Activated naive CD8-positive, alpha-beta T cell treated with anti-CD3 and anti-CD28 coated beads for 36 hours (primary cell): ENCODE data around the gene CAMTA1. TPM values are rescaled to one million over a fixed set of nuclear protein-coding genes. Genes with fewer than 3 reads are reported as not detected.
"Not testable (repeated sequence)": the region's sequence is repeated elsewhere in the genome, so short reads cannot be mapped to it uniquely, and the experiment has no call there.

Experiments used
- DNase-seq: peaks from one replicate; pipeline ENCODE4 v3.0.0; 2021
- H3K27ac Mint-ChIP-seq: one replicate; pipeline ENCODE4 v1.8.0; 2022; ENCODE audit warnings: mild to moderate bottlenecking, moderate library complexity, mixed read lengths
- H3K27me3 Mint-ChIP-seq: one replicate; pipeline ENCODE4 v1.8.0; 2022; ENCODE audit warnings: mild to moderate bottlenecking, mixed read lengths
- H3K36me3 Mint-ChIP-seq: one replicate; pipeline ENCODE4 v1.8.0; 2021; ENCODE audit warnings: mild to moderate bottlenecking, mixed read lengths
- H3K4me1 Mint-ChIP-seq: one replicate; pipeline ENCODE4 v1.8.0; 2021; ENCODE audit warnings: mixed read lengths
- H3K4me3 Mint-ChIP-seq: one replicate; pipeline ENCODE4 v1.8.0; 2022; ENCODE audit warnings: mild to moderate bottlenecking, moderate library complexity, mixed read lengths
- H3K9me3 Mint-ChIP-seq: one replicate; pipeline ENCODE4 v1.8.0; 2022; ENCODE audit warnings: mixed read lengths
- total RNA-seq, 2 experiments: library from RNA; stranded (reverse); gene quantifications; one replicate each; pipeline ENCODE4 v1.2.3, GENCODE V29; 2021

CAMTA1 gene
- total RNA-seq, 2 experiments from 2014 or later: 70.4 to 71.4 TPM

DNA sequence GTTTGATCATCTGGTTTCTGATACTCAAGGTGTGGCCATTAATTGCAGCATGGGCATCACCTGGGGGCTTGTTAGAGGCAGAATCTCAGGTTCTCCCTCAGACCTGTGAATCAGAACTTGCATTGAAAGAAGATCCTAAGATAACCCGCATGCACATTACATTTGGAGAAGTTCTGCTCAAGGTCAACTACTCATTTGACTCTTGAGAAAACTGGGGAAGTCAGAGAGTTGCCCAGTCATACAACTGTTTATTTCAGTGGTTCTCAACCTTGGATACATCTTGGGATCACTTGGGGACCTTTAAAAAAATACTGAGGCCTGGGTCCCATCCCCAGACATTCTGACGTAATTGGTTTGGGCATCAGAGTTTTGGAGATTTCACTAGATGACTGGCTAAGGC lies 30.5 kb downstream of the CAMTA1 start:
- Mint-ChIP-seq H3K27ac (no peak overlapping the region), H3K9me3 (no peaks in the 10 kb centered on the region), H3K4me3 (no peak overlapping the region), H3K27me3 (no peaks in the 10 kb centered on the region), H3K36me3 (no peaks in the 10 kb centered on the region), H3K4me1 (peaks cover 43% of the 10 kb centered on the region)
- no peak for DNase-seq

DNA sequence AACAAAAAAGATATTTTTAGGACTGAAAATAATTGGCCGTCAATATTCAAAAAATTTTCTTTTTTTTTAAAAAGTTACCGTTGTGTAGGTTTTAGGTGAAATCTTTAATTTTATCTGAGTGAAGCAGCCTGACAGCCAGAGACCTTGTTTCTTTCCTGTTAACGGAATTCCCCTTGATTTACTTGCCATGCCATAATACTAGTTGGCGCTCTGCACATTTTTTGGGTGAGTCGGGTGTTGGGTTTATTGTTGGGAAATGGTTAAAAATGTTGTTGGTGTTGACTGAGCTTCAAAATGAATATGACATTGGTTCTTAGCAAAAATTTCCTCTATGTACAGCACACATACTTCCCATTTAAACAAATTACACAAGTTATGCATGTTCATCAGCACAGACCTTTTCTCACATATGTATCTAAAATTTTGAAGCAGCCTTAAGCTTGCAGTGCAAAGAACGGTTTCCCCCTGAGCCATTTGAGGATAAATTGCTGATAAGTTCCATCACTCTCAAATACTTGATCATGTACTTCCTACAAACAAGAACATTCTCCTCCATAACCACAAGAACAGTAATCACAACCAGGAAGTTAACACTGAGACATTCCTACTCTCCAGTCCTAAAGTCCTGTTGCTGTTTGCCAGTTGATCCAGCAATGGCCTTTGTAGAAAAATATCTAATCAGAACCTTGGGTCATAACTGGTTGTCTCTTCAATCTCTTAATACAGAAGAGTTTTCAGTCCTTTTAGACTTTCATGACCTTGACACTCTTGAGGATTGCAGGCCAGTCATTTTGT lies 34.2 kb downstream of the CAMTA1 start:
- no peaks in the 10 kb centered on the region for H3K27me3 Mint-ChIP-seq
- DNase-seq: no peak
- H3K27ac Mint-ChIP-seq: no peak overlapping the region
- no peaks in the 10 kb centered on the region for H3K9me3 Mint-ChIP-seq
- H3K4me1 Mint-ChIP-seq: peaks cover 61% of the 10 kb centered on the region
- no peaks in the 10 kb centered on the region for H3K36me3 Mint-ChIP-seq
- no peak overlapping the region for H3K4me3 Mint-ChIP-seq

DNA sequence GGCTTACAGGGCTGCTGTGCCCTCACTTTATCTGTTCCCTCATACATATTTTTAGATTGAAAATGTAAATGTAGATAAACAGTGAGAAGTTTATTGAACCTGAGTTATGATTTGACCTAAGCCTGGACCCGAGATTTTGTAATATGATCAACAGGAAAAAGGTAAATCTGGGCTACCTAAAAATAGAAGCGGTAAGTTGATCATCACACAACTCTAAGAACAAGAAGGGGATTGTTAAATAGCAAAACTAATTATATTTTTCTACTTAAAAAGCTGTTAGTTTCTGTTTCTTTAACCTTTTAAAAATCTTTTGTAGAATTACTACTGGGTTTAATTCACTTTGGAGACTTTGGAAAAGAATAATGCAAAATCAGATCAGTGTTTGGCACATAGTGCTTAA lies 35.6 kb downstream of the CAMTA1 start:
- H3K4me1 Mint-ChIP-seq: peaks cover 57% of the 10 kb centered on the region
- H3K27ac Mint-ChIP-seq: no peak overlapping the region
- H3K9me3 Mint-ChIP-seq: no peaks in the 10 kb centered on the region
- no peak overlapping the region for H3K4me3 Mint-ChIP-seq
- H3K36me3 Mint-ChIP-seq: no peaks in the 10 kb centered on the region
- no peaks in the 10 kb centered on the region for H3K27me3 Mint-ChIP-seq
- no peak for DNase-seq

DNA sequence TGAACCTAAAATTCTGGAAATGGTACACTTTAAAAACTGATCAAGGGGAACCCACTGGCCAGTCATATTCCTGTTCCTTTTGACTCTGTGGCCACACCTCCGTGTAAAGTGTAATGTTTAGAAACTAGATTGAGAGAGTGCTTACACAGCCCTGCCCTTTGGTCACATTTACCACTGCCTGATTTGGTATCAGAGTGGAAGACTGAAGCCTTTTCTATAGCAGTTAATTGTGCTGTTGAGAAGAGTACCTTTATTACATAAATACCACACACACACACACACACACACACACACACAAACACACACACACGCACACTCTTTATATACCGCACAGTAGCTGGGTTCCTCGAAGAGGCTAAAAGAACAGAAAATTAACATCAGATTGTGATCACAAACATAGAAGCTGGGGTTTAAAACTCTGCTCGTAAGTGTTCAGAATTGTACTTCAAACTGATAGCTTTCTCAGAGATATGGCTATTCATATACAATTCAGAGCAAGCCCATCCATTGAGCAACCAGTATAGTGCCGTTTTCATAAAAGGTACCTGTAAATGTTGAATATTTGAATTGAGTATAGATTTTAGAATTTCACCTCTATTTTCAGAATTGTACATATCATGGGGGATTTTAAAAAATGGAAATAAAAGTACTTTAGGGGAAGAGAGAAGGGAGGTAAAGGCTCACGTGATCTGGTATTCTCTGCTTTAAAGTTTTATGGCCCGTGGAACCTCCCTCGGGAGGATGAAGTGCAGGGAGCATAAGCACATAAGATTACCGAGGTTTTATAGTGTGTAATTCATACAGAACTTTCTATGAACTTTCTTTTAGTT lies 37.5 kb downstream of the CAMTA1 start:
- no peak for DNase-seq
- Mint-ChIP-seq H3K36me3 (no peaks in the 10 kb centered on the region), H3K27me3 (no peaks in the 10 kb centered on the region), H3K4me3 (no peak overlapping the region), H3K9me3 (no peaks in the 10 kb centered on the region), H3K4me1 (peaks cover 44% of the 10 kb centered on the region), H3K27ac (no peak overlapping the region)

DNA sequence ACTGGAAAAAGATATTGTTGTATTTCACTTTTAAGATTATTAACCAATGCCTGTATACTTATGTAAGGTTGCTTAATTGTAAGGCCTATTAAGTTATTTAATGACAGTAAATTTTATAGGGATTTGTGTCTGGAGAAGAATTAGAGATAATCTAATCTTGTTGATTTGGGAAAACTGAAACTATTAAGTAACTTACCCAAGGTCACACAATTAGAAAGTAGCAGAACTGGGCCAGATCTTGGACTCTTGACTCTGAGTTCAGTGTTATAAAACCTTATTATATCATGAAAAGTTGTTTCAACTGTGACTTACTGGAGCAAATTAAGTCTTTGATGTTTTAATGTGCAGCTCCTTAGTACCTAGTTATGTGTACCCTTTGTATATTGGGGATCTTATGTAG lies 38.5 kb downstream of the CAMTA1 start:
- no peaks in the 10 kb centered on the region for H3K36me3 Mint-ChIP-seq
- H3K4me3 Mint-ChIP-seq: no peak overlapping the region

DNA sequence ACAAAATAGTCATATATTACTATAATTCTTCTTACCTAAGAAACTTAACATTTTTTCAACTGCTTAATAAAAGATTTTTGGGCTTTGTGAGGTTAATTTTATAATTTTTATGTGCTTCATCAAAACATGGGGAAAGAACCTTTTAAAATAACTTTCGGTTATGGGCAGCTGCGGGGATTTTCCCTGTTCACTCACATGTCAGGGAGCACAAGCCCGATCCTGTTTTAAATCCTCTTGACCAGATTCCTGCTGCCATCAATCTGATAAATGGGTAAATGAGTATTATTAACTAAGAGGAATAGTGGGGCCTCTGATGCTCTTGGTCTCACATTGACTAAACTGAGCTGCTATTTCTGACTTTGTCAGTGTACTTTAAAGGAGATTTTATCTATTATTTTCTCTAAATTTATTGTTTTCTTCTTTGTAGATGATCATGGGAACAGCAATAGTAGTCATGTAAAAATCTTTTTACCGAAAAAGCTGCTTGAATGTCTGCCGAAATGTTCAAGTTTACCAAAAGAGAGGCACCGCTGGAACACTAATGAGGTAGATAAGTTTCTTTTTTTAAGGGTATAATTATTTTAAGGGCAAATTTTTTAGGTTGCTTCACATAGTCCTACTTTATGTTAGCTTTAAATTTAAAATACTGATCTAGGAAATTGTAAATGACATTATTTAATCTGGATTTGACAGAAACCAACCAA lies 39.6 kb downstream of the CAMTA1 start:
- Mint-ChIP-seq H3K4me3 (no peak overlapping the region), H3K4me1 (peaks cover 39% of the 10 kb centered on the region), H3K27me3 (no peaks in the 10 kb centered on the region), H3K27ac (no peak overlapping the region), H3K36me3 (peaks cover 5% of the 10 kb centered on the region), H3K9me3 (no peaks in the 10 kb centered on the region)
- DNase-seq: no peak

More for the DNA sequence above, 38.5 kb downstream of the CAMTA1 start:
- no peak overlapping the region for H3K27ac Mint-ChIP-seq
- H3K27me3 Mint-ChIP-seq: no peaks in the 10 kb centered on the region
- H3K4me1 Mint-ChIP-seq: peaks cover 43% of the 10 kb centered on the region
- no peak for DNase-seq
- no peaks in the 10 kb centered on the region for H3K9me3 Mint-ChIP-seq

DNA sequence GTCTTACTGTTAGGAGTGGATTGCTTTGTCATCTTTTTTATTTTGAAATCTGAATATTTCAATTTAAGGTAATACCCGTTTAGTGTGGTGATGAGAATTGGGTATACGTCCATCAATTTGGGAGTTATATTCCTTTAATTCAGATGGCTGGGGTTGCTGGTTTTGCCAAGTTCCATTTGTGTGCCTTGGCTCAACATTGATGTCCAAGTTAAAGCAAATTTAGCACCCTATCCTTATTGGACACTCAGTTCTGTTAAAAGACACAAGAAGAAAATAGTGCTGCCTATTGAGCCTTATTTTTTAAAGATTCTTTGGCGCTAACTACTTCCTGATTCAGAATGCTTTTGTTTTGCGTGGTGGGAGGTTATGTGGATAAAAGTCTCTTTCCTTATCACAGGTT lies 40.6 kb downstream of the CAMTA1 start:
- Mint-ChIP-seq H3K9me3 (no peaks in the 10 kb centered on the region), H3K27ac (no peak overlapping the region), H3K27me3 (no peaks in the 10 kb centered on the region), H3K36me3 (peaks cover 5% of the 10 kb centered on the region), H3K4me1 (peaks cover 29% of the 10 kb centered on the region), H3K4me3 (no peak overlapping the region)
- no peak for DNase-seq

DNA sequence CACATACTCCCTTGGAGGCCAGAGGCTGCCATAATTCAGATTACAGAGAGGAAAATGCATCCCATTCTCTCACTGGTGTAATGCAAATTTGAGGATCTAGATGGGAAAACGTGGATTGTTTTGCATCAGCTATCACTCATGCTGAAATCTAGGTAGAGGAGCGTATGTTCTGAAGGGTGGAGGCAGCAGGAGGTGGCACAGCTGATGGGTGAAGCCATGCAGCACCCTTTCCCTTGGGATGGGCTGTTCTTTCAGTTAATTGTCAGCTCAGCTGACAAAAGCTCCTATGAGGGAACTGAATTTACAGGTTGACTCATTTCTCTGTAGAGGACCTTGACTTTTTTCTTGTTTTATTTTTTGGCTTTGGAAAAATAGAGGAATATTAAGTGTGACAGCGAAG lies 41.8 kb downstream of the CAMTA1 start:
- Mint-ChIP-seq H3K4me3 (no peak overlapping the region), H3K9me3 (no peaks in the 10 kb centered on the region), H3K4me1 (peaks cover 24% of the 10 kb centered on the region), H3K27ac (no peak overlapping the region), H3K27me3 (no peaks in the 10 kb centered on the region), H3K36me3 (peaks cover 5% of the 10 kb centered on the region)
- DNase-seq: no peak

DNA sequence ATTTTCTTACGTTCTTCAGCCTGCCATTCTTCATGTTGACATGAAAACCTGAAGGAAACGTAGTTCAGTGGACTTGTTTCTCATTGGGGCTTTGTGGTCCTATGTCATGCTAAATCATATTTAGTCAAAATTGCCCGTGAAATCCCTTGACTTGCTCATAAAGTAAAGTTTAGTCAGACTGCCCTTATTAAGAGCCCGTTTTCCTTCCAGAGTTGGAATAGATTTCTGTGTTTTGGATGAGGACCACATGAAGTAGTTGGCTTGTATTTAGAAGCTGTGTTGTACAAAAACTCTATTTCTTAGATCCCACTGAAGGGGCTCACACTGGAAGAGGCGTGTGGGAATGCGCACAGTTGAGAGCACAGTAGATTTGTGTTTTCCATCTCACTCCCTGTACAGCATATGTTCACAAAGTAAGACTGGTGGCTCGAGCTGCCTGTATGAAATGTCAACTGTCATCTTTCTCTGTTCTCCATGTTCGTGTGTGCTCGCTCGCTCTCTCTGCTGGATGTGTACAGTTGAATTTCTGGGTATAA lies 42.4 kb downstream of the CAMTA1 start:
- DNase-seq: no peak
- peaks cover 19% of the 10 kb centered on the region for H3K4me1 Mint-ChIP-seq
- peaks cover 5% of the 10 kb centered on the region for H3K36me3 Mint-ChIP-seq
- H3K9me3 Mint-ChIP-seq: no peaks in the 10 kb centered on the region
- no peak overlapping the region for H3K27ac Mint-ChIP-seq
- H3K27me3 Mint-ChIP-seq: no peaks in the 10 kb centered on the region
- no peak overlapping the region for H3K4me3 Mint-ChIP-seq

DNA sequence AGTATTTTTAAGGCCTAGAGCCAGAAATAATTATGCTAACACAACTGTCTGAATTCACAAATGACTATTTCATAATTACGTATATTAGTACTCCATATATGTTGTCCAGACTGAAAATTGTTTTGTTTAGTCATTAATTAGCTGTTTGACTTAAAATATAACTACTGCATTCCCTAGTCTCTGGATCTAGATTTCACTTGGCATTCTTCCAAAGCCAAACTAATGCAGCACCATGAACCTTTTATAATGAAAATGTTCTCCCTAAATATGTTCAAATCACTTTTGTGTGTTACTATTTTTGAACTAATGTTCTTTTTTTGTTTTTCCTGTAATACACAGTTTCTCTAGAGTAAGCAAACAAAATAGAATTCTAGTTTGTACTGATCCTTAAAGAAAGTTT lies 46.1 kb downstream of the CAMTA1 start:
- Mint-ChIP-seq H3K9me3 (no peaks in the 10 kb centered on the region), H3K4me3 (no peak overlapping the region), H3K36me3 (peaks cover 8% of the 10 kb centered on the region), H3K27me3 (no peaks in the 10 kb centered on the region), H3K27ac (no peak overlapping the region), H3K4me1 (peaks cover 11% of the 10 kb centered on the region)
- DNase-seq: no peak

DNA sequence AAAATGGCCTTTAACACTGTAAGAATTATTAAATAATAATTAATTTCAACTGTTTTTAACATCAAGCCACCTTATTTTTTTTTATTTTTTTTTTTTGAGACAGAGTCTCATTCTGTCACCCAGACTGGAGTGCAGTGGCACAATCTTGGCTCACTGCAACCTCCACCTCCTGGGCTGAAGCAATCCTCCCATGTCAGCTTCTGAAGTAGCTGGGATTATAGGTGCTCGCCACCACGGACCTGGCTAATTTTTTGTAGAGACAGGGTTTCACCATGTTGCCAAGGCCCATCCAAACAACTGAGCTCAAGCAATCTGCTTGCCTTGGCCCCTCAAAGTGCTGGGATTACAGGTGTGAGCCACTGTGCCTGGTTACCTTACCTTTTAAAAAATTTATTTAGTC lies 46.8 kb downstream of the CAMTA1 start:
- not testable (repeated sequence) for H3K27me3 Mint-ChIP-seq, H3K4me3 Mint-ChIP-seq, H3K27ac Mint-ChIP-seq, H3K36me3 Mint-ChIP-seq, H3K9me3 Mint-ChIP-seq, DNase-seq
- peaks cover 10% of the 10 kb centered on the region for H3K4me1 Mint-ChIP-seq

DNA sequence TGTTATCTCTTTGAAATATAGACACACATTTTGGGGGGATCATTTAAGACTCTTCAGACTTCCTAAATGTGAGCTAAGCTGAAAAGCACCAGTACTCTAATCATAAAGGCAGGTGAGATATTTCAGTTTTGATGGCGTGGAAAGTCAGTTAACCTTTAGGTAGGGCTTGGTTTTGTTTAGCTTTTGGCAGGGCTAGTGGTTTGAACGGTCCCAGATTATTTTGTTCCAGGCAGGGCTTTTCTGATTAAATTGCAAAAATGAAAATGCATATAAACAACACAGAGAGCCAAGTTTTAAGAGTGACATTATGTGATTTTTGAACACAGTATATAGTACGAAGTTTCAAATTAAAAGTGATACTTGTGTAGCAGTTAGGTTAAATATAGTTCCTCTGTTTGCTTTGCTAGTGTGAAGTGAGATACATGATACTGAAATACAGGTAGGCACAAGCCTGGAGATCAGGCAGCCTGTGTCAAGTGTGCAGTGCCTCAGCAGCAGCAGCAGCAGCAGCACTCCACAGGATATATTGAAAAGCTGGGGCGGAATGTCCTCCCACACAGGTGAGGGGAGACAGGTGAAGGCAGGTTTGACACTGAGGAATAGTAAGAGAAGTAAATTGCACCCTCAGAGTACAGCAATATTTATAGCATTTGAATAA lies 47.4 kb downstream of the CAMTA1 start:
- Mint-ChIP-seq H3K36me3 (peaks cover 8% of the 10 kb centered on the region), H3K27ac (no peak overlapping the region), H3K27me3 (no peaks in the 10 kb centered on the region), H3K4me1 (peaks cover 10% of the 10 kb centered on the region), H3K4me3 (no peak overlapping the region), H3K9me3 (no peaks in the 10 kb centered on the region)
- DNase-seq: no peak

DNA sequence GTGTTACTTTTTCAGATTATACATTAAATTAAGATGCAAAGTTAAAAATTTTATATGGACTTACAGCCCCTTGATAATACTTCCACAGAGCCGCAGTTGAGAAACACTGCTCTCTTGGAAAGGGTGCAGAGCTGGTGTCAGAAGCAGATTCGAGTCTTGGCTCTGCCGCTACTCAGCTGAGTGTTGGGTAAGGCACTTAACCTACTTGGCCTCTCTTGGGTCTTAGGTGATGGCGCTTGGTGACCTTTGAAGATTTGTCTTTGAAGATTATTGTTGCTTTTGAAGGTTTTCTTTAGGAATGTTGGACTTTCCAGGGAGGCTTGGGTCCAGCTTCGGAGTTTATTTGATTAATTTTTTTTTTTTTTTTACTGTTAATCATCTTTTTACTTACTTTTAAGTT lies 48.5 kb downstream of the CAMTA1 start:
- Mint-ChIP-seq H3K4me1 (peaks cover 10% of the 10 kb centered on the region), H3K9me3 (no peaks in the 10 kb centered on the region), H3K27ac (no peak overlapping the region), H3K4me3 (no peak overlapping the region), H3K36me3 (peaks cover 8% of the 10 kb centered on the region), H3K27me3 (no peaks in the 10 kb centered on the region)
- DNase-seq: no peak

DNA sequence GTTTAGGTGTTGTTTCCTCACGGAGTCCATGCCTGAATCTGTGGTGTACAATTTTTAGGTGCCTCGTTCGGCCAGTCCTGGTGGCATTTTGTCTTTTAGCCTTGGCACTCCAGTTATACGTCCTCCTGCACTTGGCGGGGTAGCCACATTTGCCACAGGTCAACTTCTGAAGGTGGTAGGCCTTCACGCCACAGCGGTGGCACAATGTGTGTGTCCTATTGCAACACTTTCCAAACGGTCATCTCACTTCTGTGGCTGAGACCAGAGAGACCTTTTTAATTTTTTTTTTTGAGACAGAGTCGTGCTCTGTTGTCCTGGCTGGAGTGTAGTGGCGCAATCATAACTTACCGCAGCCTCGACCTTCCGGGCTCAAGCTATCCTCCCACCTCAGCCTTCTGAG lies 49.1 kb downstream of the CAMTA1 start:
- Mint-ChIP-seq H3K4me3 (no peak overlapping the region), H3K9me3 (no peaks in the 10 kb centered on the region), H3K4me1 (peaks cover 10% of the 10 kb centered on the region), H3K27ac (no peak overlapping the region), H3K36me3 (peaks cover 6% of the 10 kb centered on the region), H3K27me3 (no peaks in the 10 kb centered on the region)
- no peak for DNase-seq

DNA sequence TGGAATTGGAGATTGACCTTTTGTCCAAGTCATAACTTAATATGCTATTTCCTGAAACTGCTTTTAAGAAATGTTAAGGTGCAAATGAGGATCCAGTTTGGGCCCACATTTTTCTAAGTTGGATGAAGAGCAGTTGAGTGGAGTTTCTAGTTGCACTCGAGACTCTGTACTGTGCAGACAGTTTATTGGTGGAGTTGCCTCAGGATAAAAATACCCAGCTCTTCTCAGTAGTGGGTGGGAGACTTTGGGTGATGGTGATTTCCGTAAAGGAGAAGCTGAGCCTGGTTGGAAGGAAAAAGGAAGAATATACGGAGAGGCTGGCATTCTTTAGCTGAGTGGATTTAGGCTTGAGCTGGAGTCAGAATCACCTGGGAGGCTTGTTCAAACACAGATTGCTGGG lies 49.9 kb downstream of the CAMTA1 start:
- H3K4me1 Mint-ChIP-seq: peaks cover 6% of the 10 kb centered on the region
- H3K36me3 Mint-ChIP-seq: peaks cover 8% of the 10 kb centered on the region
- DNase-seq: no peak
- H3K9me3 Mint-ChIP-seq: no peaks in the 10 kb centered on the region
- no peak overlapping the region for H3K27ac Mint-ChIP-seq
- H3K27me3 Mint-ChIP-seq: no peaks in the 10 kb centered on the region
- no peak overlapping the region for H3K4me3 Mint-ChIP-seq
